KMS-11 (cell line): ENCODE results near the gene DSN1.
A peak's percentile ranks its signal among the peaks of the same experiment; 100 is the strongest.

ENCODE experiments used
- H2AFZ ChIP-seq: fragments of 200-600 bp; sonication (generic); 2 replicates; pipeline ENCODE4 v1.6.1; 2016; ENCODE audit warnings: antibody characterized with exemption, mixed run types, low read depth
- H3K27ac ChIP-seq: fragments of 200-600 bp; sonication (generic); 2 replicates; pipeline ENCODE4 v1.6.1; 2016; ENCODE audit warnings: mild to moderate bottlenecking, mixed run types
- H3K27me3 ChIP-seq: fragments of 200-600 bp; sonication (generic); 2 replicates; pipeline ENCODE4 v1.6.1; 2017; ENCODE audit warnings: mild to moderate bottlenecking, low read depth, mixed run types, moderate library complexity; ENCODE audit not compliant: insufficient read depth
- H3K36me3 ChIP-seq: fragments of 200-600 bp; sonication (generic); 2 replicates; pipeline ENCODE4 v1.6.1; 2017; ENCODE audit warnings: mild to moderate bottlenecking, mixed run types; ENCODE audit not compliant: insufficient read depth
- H3K4me1 ChIP-seq: fragments of 200-600 bp; sonication (generic); 2 replicates; pipeline ENCODE4 v1.6.1; 2016; ENCODE audit warnings: mild to moderate bottlenecking, low read depth, mixed run types; ENCODE audit not compliant: poor library complexity, severe bottlenecking
- H3K4me2 ChIP-seq: fragments of 200-600 bp; sonication (generic); 2 replicates; pipeline ENCODE4 v1.7.0; 2016; ENCODE audit warnings: mild to moderate bottlenecking, mixed run types
- H3K4me3 ChIP-seq: fragments of 200-600 bp; sonication (generic); IDR thresholded peaks from 2 replicates; pipeline ENCODE4 v1.6.1; 2017; ENCODE audit warnings: low read depth, low read length, mixed read lengths; ENCODE audit not compliant: insufficient read depth
- H3K79me2 ChIP-seq: fragments of 200-600 bp; sonication (generic); 2 replicates; pipeline ENCODE4 v1.6.1; 2016; ENCODE audit warnings: low read depth, mixed run types; ENCODE audit not compliant: insufficient read depth
- H3K9ac ChIP-seq: fragments of 200-600 bp; sonication (generic); 2 replicates; pipeline ENCODE4 v1.6.1; 2016; ENCODE audit warnings: mild to moderate bottlenecking, mixed run types
- H4K20me1 ChIP-seq: fragments of 200-600 bp; sonication (generic); 2 replicates; pipeline ENCODE4 v1.6.1; 2016; ENCODE audit warnings: mild to moderate bottlenecking, mixed run types; ENCODE audit not compliant: insufficient read depth
- CTCF ChIP-seq: fragments of 200-600 bp; sonication (generic); conservative IDR thresholded peaks from 2 replicates; pipeline ENCODE4 v1.6.1; 2017; ENCODE audit warnings: low read depth, mild to moderate bottlenecking, antibody characterized with exemption, low read length, moderate library complexity, mixed read lengths

Gene DSN1

DNA sequence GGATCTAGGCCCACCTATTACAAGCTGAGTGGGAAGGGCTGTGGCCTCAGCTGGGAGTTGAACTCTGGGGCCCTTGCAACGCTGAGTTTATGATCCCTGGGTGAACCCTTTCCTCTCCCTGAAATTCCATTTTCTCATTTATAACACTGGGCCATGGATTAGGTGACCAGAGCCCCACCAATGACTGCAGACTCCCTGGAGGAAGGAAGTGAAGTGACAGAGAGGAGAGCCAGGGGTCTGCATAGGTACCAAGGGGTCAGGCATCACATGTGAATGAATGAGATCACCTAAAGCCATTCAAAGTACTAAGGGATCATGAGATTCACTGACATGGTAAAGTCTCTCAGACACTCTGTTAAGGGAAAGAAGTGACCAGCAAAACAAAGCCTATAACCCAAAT, 46.5 kb upstream of the DSN1 start:
- Histone ChIP-seq H3K36me3 (no peaks in the 10 kb centered on the region), H3K27me3 (no peaks in the 10 kb centered on the region), H2AFZ (no peak overlapping the region), H3K4me3 (no peak overlapping the region), H3K4me1 (peaks cover 14% of the 10 kb centered on the region), H4K20me1 (no peaks in the 10 kb centered on the region), H3K27ac (no peak overlapping the region), H3K9ac (no peak overlapping the region), H3K79me2 (no peaks in the 10 kb centered on the region), H3K4me2 (peak overlapping the region; percentile 7; the same call in 1 of the 2 replicates)
- no peak for TF ChIP-seq CTCF

GRCh38 chr20:36819659-36820058, 46.1 kb upstream of the DSN1 start:
- no peak overlapping the region for H3K27ac ChIP-seq
- TF ChIP-seq CTCF, result no peak
- H3K27me3 ChIP-seq, result no peaks in the 10 kb centered on the region
- no peaks in the 10 kb centered on the region for H3K79me2 ChIP-seq
- H3K4me2 ChIP-seq, result peak overlapping the region; percentile 7; the same call in 1 of the 2 replicates
- H4K20me1 ChIP-seq, result no peaks in the 10 kb centered on the region
- no peak overlapping the region for H3K9ac ChIP-seq
- no peak overlapping the region for H2AFZ ChIP-seq
- H3K4me3 ChIP-seq, result no peak overlapping the region
- H3K4me1 ChIP-seq, result peaks cover 14% of the 10 kb centered on the region
- no peaks in the 10 kb centered on the region for H3K36me3 ChIP-seq

GRCh38 chr20:36818861-36819260, 45.3 kb upstream of the DSN1 start:
- Histone ChIP-seq H3K9ac (no peak overlapping the region), H3K4me2 (no peak overlapping the region), H3K4me1 (peaks cover 14% of the 10 kb centered on the region), H3K27ac (no peak overlapping the region), H3K36me3 (no peaks in the 10 kb centered on the region), H3K27me3 (no peaks in the 10 kb centered on the region), H2AFZ (no peak overlapping the region), H3K4me3 (no peak overlapping the region), H4K20me1 (no peaks in the 10 kb centered on the region), H3K79me2 (no peaks in the 10 kb centered on the region)
- no peak for TF ChIP-seq CTCF

DNA sequence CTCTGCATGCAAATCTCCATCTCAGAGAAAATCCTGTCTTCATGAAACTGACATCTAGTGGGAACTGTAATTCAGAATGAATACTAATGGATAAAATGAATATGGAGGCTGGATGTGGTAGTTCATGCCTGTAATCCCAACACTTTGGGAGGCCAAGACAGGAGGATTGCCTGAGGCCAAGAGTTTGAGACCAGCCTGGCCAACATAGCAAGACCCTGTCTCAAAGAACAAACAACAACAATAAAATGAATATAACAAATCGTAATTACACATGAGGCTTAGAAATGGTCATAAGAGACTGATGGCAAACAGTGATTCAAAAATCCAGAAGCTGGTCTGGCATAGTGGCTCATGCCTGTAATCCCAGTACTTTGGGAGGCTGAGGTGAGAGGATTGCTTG, 44.6 kb upstream of the DSN1 start:
- peaks cover 14% of the 10 kb centered on the region for H3K4me1 ChIP-seq
- no peak overlapping the region for H3K27ac ChIP-seq
- TF ChIP-seq CTCF, result no peak
- no peak overlapping the region for H3K9ac ChIP-seq
- no peak overlapping the region for H3K4me3 ChIP-seq
- no peaks in the 10 kb centered on the region for H3K27me3 ChIP-seq
- H4K20me1 ChIP-seq, result no peaks in the 10 kb centered on the region
- no peak overlapping the region for H2AFZ ChIP-seq
- H3K79me2 ChIP-seq, result no peaks in the 10 kb centered on the region
- H3K36me3 ChIP-seq, result no peaks in the 10 kb centered on the region
- no peak overlapping the region for H3K4me2 ChIP-seq

DNA sequence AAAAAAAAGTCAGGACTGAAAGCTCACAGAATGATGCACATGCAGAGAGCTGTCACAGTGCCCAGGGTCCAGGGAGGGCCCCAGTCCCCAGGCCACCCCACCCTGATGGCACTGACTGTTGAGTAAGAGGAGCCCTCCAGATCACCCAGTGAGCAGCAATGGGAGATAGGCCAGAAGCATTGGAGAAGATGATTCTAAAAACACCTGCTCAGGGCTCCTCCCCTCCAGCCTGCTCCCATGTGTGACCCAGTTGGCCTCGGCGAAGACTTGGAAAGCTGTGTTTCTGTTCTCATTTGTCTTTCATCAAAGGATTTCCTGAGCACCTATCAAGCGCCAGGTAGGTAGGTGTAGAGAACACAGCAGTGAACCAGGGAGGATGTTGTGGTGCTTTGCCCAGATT, 43.9 kb upstream of the DSN1 start:
- Histone ChIP-seq H3K4me1 (peaks cover 14% of the 10 kb centered on the region), H3K79me2 (no peaks in the 10 kb centered on the region), H2AFZ (no peak overlapping the region), H3K27me3 (no peaks in the 10 kb centered on the region), H3K27ac (no peak overlapping the region), H3K9ac (no peak overlapping the region), H4K20me1 (no peaks in the 10 kb centered on the region), H3K4me3 (no peak overlapping the region), H3K4me2 (no peak overlapping the region), H3K36me3 (no peaks in the 10 kb centered on the region)
- TF ChIP-seq CTCF, result no peak
